Measurements from ENCODE around the gene SMAD2.

DNA sequence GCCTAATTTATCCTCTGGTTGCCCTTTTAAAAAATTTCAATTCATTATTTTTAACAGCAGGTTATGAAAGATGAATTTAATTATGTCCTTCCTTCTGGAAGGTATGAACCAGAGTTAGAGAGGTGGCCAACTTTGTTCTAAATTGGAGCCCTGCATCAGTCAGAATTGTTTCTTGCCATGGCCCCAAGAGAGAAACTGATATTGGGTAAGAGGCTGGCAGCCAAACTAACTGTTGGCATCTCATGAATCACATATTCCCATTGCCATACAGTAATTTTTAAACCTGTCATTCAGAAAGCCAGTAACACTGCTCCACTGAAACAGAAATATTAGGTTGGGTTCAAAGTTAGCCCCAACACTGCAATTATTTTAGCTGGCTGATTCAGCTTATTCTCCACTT lies 67.4 kb downstream of the SMAD2 start:
- TF ChIP-seq EZH2 (optimal IDR thresholded peaks at IDR 0.05; ENCODE audit: low read depth, low read length), result no peak
- TF ChIP-seq, protein P1, sequence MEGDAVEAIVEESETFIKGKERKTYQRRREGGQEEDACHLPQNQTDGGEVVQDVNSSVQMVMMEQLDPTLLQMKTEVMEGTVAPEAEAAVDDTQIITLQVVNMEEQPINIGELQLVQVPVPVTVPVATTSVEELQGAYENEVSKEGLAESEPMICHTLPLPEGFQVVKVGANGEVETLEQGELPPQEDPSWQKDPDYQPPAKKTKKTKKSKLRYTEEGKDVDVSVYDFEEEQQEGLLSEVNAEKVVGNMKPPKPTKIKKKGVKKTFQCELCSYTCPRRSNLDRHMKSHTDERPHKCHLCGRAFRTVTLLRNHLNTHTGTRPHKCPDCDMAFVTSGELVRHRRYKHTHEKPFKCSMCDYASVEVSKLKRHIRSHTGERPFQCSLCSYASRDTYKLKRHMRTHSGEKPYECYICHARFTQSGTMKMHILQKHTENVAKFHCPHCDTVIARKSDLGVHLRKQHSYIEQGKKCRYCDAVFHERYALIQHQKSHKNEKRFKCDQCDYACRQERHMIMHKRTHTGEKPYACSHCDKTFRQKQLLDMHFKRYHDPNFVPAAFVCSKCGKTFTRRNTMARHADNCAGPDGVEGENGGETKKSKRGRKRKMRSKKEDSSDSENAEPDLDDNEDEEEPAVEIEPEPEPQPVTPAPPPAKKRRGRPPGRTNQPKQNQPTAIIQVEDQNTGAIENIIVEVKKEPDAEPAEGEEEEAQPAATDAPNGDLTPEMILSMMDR (IDR thresholded peaks at IDR 0.05; ENCODE audit: low read length), result no peak
